ENCODE measurements around the gene SPOUT1.
A peak's percentile ranks its signal among the peaks of the same experiment; 100 is the strongest.

- TF ChIP-seq, protein P1, sequence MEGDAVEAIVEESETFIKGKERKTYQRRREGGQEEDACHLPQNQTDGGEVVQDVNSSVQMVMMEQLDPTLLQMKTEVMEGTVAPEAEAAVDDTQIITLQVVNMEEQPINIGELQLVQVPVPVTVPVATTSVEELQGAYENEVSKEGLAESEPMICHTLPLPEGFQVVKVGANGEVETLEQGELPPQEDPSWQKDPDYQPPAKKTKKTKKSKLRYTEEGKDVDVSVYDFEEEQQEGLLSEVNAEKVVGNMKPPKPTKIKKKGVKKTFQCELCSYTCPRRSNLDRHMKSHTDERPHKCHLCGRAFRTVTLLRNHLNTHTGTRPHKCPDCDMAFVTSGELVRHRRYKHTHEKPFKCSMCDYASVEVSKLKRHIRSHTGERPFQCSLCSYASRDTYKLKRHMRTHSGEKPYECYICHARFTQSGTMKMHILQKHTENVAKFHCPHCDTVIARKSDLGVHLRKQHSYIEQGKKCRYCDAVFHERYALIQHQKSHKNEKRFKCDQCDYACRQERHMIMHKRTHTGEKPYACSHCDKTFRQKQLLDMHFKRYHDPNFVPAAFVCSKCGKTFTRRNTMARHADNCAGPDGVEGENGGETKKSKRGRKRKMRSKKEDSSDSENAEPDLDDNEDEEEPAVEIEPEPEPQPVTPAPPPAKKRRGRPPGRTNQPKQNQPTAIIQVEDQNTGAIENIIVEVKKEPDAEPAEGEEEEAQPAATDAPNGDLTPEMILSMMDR (IDR thresholded peaks at IDR 0.05), result peak; percentile 81 to 96 (median 86)
- TF ChIP-seq POLR2A (IDR thresholded peaks at IDR 0.05) (peak in 1 of 2 donors; percentile 74), POLR2AphosphoS5 (IDR thresholded peaks at IDR 0.05; ENCODE audit: insufficient read depth in 1 of 2, low read depth in 1 of 2) (peak; percentile 90 to 98)
Observed at GRCh38 chr9:128818099-128818838, 11.3 kb downstream of the SPOUT1 start, which contains the start of gene ENDOG.
